Measurements from ENCODE around the gene GLIPR1. TPM values are rescaled to one million over a fixed set of nuclear protein-coding genes. Genes with fewer than 3 reads are reported as not detected.
"Not testable (repeated sequence)": the region's sequence is repeated elsewhere in the genome, so short reads cannot be mapped to it uniquely, and the experiment has no call there.

The GLIPR1 gene
- total and polyA plus RNA-seq, 7 donors: 0.52 to 5.7 (median 4.4) TPM

DNA sequence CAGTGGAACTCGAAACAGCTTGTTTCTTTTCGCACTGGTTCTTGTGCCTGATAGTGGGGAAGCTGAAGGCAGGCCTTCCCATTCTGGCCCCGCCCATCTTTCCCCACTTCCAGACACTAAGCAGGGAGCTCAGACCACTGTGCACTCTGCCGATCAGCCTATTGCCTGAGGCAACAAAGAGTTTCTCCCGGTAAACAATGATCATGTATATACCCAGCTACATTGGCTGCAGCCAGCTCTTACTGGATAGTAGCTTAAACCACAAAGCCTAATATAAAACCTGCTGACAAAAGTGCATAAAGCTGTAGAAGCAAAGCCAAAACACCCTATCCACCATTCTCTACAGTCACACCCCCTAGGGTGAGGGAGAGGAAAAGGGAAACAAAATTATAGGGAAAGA, 24.7 kb upstream of the GLIPR1 start:
- TF ChIP-seq, protein P1, sequence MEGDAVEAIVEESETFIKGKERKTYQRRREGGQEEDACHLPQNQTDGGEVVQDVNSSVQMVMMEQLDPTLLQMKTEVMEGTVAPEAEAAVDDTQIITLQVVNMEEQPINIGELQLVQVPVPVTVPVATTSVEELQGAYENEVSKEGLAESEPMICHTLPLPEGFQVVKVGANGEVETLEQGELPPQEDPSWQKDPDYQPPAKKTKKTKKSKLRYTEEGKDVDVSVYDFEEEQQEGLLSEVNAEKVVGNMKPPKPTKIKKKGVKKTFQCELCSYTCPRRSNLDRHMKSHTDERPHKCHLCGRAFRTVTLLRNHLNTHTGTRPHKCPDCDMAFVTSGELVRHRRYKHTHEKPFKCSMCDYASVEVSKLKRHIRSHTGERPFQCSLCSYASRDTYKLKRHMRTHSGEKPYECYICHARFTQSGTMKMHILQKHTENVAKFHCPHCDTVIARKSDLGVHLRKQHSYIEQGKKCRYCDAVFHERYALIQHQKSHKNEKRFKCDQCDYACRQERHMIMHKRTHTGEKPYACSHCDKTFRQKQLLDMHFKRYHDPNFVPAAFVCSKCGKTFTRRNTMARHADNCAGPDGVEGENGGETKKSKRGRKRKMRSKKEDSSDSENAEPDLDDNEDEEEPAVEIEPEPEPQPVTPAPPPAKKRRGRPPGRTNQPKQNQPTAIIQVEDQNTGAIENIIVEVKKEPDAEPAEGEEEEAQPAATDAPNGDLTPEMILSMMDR (IDR thresholded peaks at IDR 0.05): no peak
- WGBS, 3 donors: 83% methylated on average over 5 of the region's 5 CpGs
- ATAC-seq (no peak), DNase-seq (no peak)
- Histone ChIP-seq H3K4me1 (no peaks in the 10 kb centered on the region), H3K9me3 (peaks cover 5% of the 10 kb centered on the region), H3K27ac (no peak overlapping the region), H3K36me3 (ENCODE audit: insufficient read depth in 1 of 2, low read depth in 1 of 2) (no peaks in the 10 kb centered on the region), H3K4me3 (no peak overlapping the region), H3K27me3 (ENCODE audit: insufficient read depth in 3 of 3, low read length in 2 of 3) (no peaks in the 10 kb centered on the region)
- intact Hi-C loops (cut with DNase I): no loop called here

DNA sequence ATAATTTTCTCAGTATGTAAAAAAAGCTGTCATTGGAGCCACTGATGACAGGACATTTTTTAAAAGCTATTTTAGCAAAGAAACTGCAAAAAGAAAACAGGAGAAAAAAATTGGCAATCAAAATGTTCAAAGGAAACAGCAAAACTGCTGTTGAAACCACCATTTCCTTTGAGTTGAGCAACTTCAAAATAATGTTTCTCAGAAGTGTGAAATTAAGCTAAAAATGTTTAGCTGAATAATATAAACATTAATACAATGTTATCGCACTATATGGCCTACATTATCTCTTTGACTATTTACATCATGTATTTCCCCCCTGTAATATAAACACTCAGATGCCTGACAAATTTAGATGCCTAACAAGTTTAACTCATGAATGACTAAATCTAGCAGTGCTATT, 23.4 kb upstream of the GLIPR1 start:
- Histone ChIP-seq H3K27ac (no peak overlapping the region), H3K27me3 (ENCODE audit: insufficient read depth in 3 of 3, low read length in 2 of 3) (no peaks in the 10 kb centered on the region), H3K4me1 (no peaks in the 10 kb centered on the region), H3K4me3 (no peak overlapping the region), H3K9me3 (peaks cover 5% of the 10 kb centered on the region), H3K36me3 (ENCODE audit: insufficient read depth in 1 of 2, low read depth in 1 of 2) (no peaks in the 10 kb centered on the region)
- WGBS, 3 donors: 93 to 98% (median 93%) methylated on average over 1 of the region's 1 CpG
- ATAC-seq (no peak), DNase-seq (no peak)
- intact Hi-C loops (cut with DNase I): no loop called here
- TF ChIP-seq, protein P1 (IDR thresholded peaks at IDR 0.05): no peak

DNA sequence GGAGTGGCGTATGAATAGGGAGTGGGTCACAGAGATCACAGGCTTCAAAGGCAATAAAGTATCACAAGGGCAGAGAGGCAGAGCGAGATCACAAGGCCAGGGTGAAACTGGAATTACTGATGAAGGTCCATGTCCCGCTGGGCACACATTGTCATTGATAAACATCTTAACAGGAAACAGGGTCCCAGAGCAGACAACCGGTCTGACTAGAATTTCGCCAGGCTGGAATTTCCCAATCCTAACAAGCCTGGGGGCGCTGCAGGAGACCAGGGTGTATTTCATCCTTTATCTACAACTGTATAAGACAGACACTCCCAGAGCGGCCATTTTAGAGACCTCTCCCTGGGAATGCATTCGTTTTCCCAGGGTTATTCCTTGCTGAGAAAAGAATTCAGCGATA, 22.7 kb upstream of the GLIPR1 start:
- H3K4me1 ChIP-seq; DNase-seq; intact Hi-C loops (cut with DNase I); H3K4me3 ChIP-seq; ATAC-seq; H3K27me3 ChIP-seq (ENCODE audit: insufficient read depth in 3 of 3, low read length in 2 of 3); H3K27ac ChIP-seq; H3K36me3 ChIP-seq (ENCODE audit: insufficient read depth in 1 of 2, low read depth in 1 of 2); H3K9me3 ChIP-seq: not testable (repeated sequence)
- 73 to 83% (median 79%) methylated on average over 9 of the region's 9 CpGs for WGBS, 3 donors

DNA sequence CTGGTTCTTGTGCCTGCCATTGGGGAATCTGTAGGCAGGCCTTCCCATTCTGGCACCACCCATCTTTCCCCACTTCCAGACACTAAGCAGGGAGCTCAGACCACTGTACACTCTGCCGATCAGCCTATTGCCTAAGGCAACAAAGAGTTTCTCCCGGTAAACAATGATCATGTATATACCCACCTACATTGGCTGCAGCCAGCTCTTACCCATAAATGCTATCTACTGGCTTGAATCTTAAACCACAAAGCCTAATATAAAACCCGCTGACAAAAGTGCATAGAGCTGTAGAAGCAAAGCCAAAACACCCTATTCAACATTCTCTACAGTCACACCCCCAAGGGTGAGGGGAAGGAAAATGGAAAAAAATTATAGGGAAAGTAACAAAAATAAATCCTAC, 20.8 kb upstream of the GLIPR1 start:
- DNase-seq: no peak
- 89 to 94% (median 92%) methylated on average over 3 of the region's 3 CpGs for WGBS, 3 donors
- H3K4me3 ChIP-seq: no peak overlapping the region
- intact Hi-C loops (cut with DNase I): no loop called here
- H3K27ac ChIP-seq: no peak overlapping the region
- H3K9me3 ChIP-seq: peaks cover 14% of the 10 kb centered on the region
- TF ChIP-seq, protein P1 (IDR thresholded peaks at IDR 0.05): no peak
- no peak for ATAC-seq
- no peaks in the 10 kb centered on the region for H3K36me3 ChIP-seq (ENCODE audit: insufficient read depth in 1 of 2, low read depth in 1 of 2)
- H3K4me1 ChIP-seq: no peaks in the 10 kb centered on the region
- no peaks in the 10 kb centered on the region for H3K27me3 ChIP-seq (ENCODE audit: insufficient read depth in 3 of 3, low read length in 2 of 3)

DNA sequence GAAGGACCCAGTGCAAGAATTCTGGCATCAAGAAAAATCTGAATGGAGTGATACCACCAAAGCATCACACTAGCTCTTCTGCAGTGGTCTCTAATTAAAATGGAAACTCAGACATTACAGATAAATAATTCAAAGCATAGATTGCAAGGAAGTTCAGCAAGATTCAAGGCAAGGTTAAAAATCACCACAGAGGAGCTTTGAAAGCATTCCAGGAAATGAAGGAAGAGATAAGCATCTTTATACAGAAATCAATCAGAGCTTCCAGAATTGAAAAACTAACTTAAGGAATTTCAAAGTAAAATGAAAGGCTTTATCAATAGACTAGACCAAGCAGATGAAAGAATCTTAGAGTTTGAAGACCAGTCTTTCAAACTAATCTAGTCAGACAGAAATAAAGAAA, 20.4 kb upstream of the GLIPR1 start:
- H3K27me3 ChIP-seq (ENCODE audit: insufficient read depth in 3 of 3, low read length in 2 of 3): no peaks in the 10 kb centered on the region
- ATAC-seq (no peak), DNase-seq (no peak)
- H3K27ac ChIP-seq: no peak overlapping the region
- intact Hi-C loops (cut with DNase I): no loop called here
- H3K9me3 ChIP-seq: peaks cover 19% of the 10 kb centered on the region
- no peak overlapping the region for H3K4me3 ChIP-seq
- H3K36me3 ChIP-seq (ENCODE audit: insufficient read depth in 1 of 2, low read depth in 1 of 2): no peaks in the 10 kb centered on the region
- TF ChIP-seq, protein P1 (IDR thresholded peaks at IDR 0.05): no peak
- no peaks in the 10 kb centered on the region for H3K4me1 ChIP-seq
